PC-3 (cell line): Measurements from ENCODE around the gene PPA1. TPM values are rescaled to one million over a fixed set of nuclear protein-coding genes. Genes with fewer than 3 reads are reported as not detected.

Experiments used
- ATAC-seq: fragments of 200-7000 bp; cut with Tn5 transposase; 2 replicates; pipeline ENCODE4 v1.9.1; 2020; ENCODE audit warnings: mild to moderate bottlenecking, moderate library complexity
- BruUV-seq: library from RNA; stranded (reverse); fragments of 400-500 nt; replicated peaks from 2 replicates; lab custom pipeline; 2021; lab: Mats Ljungman, UMichigan
- CTCF ChIA-PET: fragments of 300-600 bp; sonication (Branson Sonifier 250); formaldehyde crosslinking; loops from one replicate; lab custom pipeline; 2022; ENCODE audit warnings: antibody characterized with exemption; lab: Charles Lee
- POLR2A ChIA-PET: fragments of 300-600 bp; sonication (Branson Sonifier 250); formaldehyde crosslinking; loops from one replicate; lab custom pipeline; 2022; ENCODE audit warnings: antibody characterized with exemption; ENCODE audit not compliant: unreplicated experiment; lab: Charles Lee
- DNase-seq: peaks from one replicate; pipeline ENCODE4 v3.0.0-alpha.2; 2015
- H2AFZ ChIP-seq: fragments of 300-600 bp; sonication (generic); 2 replicates; pipeline ENCODE4 v1.6.0; 2016; ENCODE audit warnings: antibody characterized with exemption, low read length
- H3F3A ChIP-seq: fragments of 300-600 bp; sonication (generic); one replicate; pipeline ENCODE4 v1.6.0; 2017; ENCODE audit warnings: antibody characterized with exemption, low read length, control low read depth, mild to moderate bottlenecking; ENCODE audit not compliant: unreplicated experiment
- H3K27ac ChIP-seq: fragments of 300-600 bp; sonication (generic); 2 replicates; pipeline ENCODE4 v1.5.1; 2016; ENCODE audit warnings: mild to moderate bottlenecking, low read length
- H3K27me3 ChIP-seq: fragments of 300-600 bp; sonication (generic); 2 replicates; pipeline ENCODE4 v1.6.1; 2016; ENCODE audit warnings: low read length, mixed read lengths
- H3K36me3 ChIP-seq: fragments of 300-600 bp; sonication (generic); 2 replicates; pipeline ENCODE4 v1.6.1; 2016; ENCODE audit warnings: low read depth, mixed run types, low read length, mixed read lengths
- H3K4me1 ChIP-seq: fragments of 300-600 bp; sonication (generic); 2 replicates; pipeline ENCODE4 v1.5.1; 2016; ENCODE audit warnings: low read length; ENCODE audit not compliant: insufficient read depth
- H3K4me2 ChIP-seq: fragments of 300-600 bp; sonication (generic); 2 replicates; pipeline ENCODE4 v1.6.0; 2016; ENCODE audit warnings: low read length
- H3K4me3 ChIP-seq: fragments of 300-600 bp; sonication (generic); 2 replicates; pipeline ENCODE4 v1.5.1; 2016; ENCODE audit warnings: mild to moderate bottlenecking, low read length, mixed read lengths
- H3K79me2 ChIP-seq: fragments of 300-600 bp; sonication (generic); 2 replicates; pipeline ENCODE4 v1.6.1; 2017; ENCODE audit warnings: low read length, mixed read lengths
- H3K9ac ChIP-seq: fragments of 300-600 bp; sonication (generic); 2 replicates; pipeline ENCODE4 v1.6.0; 2016; ENCODE audit warnings: mild to moderate bottlenecking, low read length
- H3K9me2 ChIP-seq: fragments of 300-600 bp; sonication (generic); replicated peaks from 2 replicates; pipeline ENCODE4 v1.6.1; 2016; ENCODE audit warnings: mixed run types, low read length, mixed read lengths
- H3K9me3 ChIP-seq: fragments of 300-600 bp; sonication (generic); 2 replicates; pipeline ENCODE4 v1.6.1; 2016; ENCODE audit warnings: low read length, mixed read lengths
- H4K20me1 ChIP-seq: fragments of 300-600 bp; sonication (generic); 2 replicates; pipeline ENCODE4 v1.6.1; 2016; ENCODE audit warnings: low read length, mixed read lengths
- EZH2 ChIP-seq: fragments of 300-600 bp; sonication (generic); IDR thresholded peaks from one replicate; pipeline ENCODE4 v1.6.1; 2017; ENCODE audit warnings: antibody characterized with exemption, mild to moderate bottlenecking, low read length; ENCODE audit not compliant: unreplicated experiment
- EZH2phosphoT487 ChIP-seq: fragments of 300-600 bp; sonication (generic); IDR thresholded peaks from 2 replicates; pipeline ENCODE4 v1.6.1; 2018; ENCODE audit warnings: mild to moderate bottlenecking, antibody characterized with exemption, low read length, borderline replicate concordance
- intact Hi-C: fragments of 100-400 bp; cut with micrococcal nuclease; formaldehyde crosslinking; loops from 2 replicates; pipeline ENCODE4 v1.9.0; 2023
- total RNA-seq: library from RNA; depleted of rRNA; stranded (reverse); fragments of >200 nt; gene quantifications from 2 replicates; pipeline ENCODE4 v1.2.3, GENCODE V29; 2014
- TF ChIP-seq, protein P1 (sequence below): fragments of 300-600 bp; sonication (generic); conservative IDR thresholded peaks from 2 replicates; pipeline ENCODE4 v1.5.1; 2017; ENCODE audit warnings: antibody characterized with exemption, low read depth, mild to moderate bottlenecking, low read length

PPA1 gene
- total RNA-seq, 1 experiment from 2014 or later: 440 TPM

DNA sequence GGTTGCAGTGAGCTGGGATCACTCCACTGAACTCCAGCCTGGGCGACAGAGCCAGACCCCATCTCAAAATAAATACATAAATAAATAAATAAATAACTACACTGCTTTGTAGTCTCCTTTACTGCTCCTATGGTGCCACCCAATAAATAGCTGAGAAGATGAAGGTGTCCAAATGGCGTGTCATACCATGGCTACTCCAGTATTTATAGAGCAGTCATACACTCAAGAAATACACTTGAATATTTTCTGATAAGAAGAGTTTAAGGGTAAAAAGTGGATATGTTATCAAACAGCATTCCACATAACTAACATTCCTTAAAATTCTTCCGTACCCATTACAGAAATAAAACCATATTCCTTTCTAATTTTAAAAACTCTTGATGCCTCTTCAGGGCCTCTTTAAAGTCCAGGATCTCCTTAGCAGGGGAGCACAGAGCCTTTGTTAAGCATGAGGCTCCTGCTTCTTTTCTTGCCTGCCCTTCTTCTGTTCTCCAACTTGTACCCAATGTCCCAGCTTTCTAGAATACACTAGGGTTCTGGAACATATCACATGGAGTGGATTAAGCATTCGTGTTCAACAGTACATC lies 55.0 kb downstream of the PPA1 start:
- POLR2A ChIA-PET: no interaction called here
- CTCF ChIA-PET: interaction anchor here (0.6 kb wide), 1 partner anchor 32 kb away, joined by 4 read pairs; the partner anchor contains the start of gene TYSND1

GRCh38 chr10:70176441-70176840 lies 56.8 kb downstream of the PPA1 start:
- peak; percentile 75 for DNase-seq
- no peaks in the 10 kb centered on the region for H3K36me3 ChIP-seq
- 0 out of 2 replicates have a peak overlapping the region, but pooled peaks have one; percentile 1 for H3K4me2 ChIP-seq
- H3K27ac ChIP-seq: no peak overlapping the region
- no TSS peak for BruUV-seq
- H3K4me1 ChIP-seq: peaks cover 17% of the 10 kb centered on the region
- no peak overlapping the region for H2AFZ ChIP-seq
- H3K9ac ChIP-seq: no peak overlapping the region
- POLR2A ChIA-PET: interaction anchor here (0.5 to 0.7 kb wide), 2 partner anchors 30 to 228 kb away, joined by 4 to 5 read pairs; partner anchors contain the start of gene TYSND1
- intact Hi-C loops: no loop called here
- CTCF ChIA-PET: no interaction called here
- peaks cover 11% of the 10 kb centered on the region for H3K9me3 ChIP-seq
- TF ChIP-seq EZH2phosphoT487: no peak
- TF ChIP-seq, protein P1, sequence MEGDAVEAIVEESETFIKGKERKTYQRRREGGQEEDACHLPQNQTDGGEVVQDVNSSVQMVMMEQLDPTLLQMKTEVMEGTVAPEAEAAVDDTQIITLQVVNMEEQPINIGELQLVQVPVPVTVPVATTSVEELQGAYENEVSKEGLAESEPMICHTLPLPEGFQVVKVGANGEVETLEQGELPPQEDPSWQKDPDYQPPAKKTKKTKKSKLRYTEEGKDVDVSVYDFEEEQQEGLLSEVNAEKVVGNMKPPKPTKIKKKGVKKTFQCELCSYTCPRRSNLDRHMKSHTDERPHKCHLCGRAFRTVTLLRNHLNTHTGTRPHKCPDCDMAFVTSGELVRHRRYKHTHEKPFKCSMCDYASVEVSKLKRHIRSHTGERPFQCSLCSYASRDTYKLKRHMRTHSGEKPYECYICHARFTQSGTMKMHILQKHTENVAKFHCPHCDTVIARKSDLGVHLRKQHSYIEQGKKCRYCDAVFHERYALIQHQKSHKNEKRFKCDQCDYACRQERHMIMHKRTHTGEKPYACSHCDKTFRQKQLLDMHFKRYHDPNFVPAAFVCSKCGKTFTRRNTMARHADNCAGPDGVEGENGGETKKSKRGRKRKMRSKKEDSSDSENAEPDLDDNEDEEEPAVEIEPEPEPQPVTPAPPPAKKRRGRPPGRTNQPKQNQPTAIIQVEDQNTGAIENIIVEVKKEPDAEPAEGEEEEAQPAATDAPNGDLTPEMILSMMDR: no peak
- TF ChIP-seq EZH2: no peak
- H3F3A ChIP-seq: no peaks in the 10 kb centered on the region
- peak; percentile 74 for ATAC-seq
- H3K79me2 ChIP-seq: no peaks in the 10 kb centered on the region
- no peaks in the 10 kb centered on the region for H4K20me1 ChIP-seq
- H3K4me3 ChIP-seq: no peak overlapping the region
- H3K9me2 ChIP-seq: no peaks in the 10 kb centered on the region
- H3K27me3 ChIP-seq: no peaks in the 10 kb centered on the region

More for the DNA sequence above, 55.0 kb downstream of the PPA1 start:
- Histone ChIP-seq H3K79me2 (no peaks in the 10 kb centered on the region), H2AFZ (no peak overlapping the region), H3K9me3 (peaks cover 11% of the 10 kb centered on the region), H3K27ac (no peak overlapping the region), H3F3A (no peaks in the 10 kb centered on the region), H3K9me2 (no peaks in the 10 kb centered on the region), H3K9ac (no peak overlapping the region), H3K4me2 (no peak overlapping the region), H3K36me3 (no peaks in the 10 kb centered on the region), H3K4me3 (no peak overlapping the region), H3K27me3 (0 out of 2 replicates have a peak, but pooled peaks cover 6% of the 10 kb centered on the region), H4K20me1 (no peaks in the 10 kb centered on the region), H3K4me1 (peaks cover 17% of the 10 kb centered on the region)
- ATAC-seq: no peak
- intact Hi-C loops: no loop called here
- no peak for TF ChIP-seq EZH2phosphoT487
- no peak for TF ChIP-seq EZH2
- TF ChIP-seq, protein P1: no peak
- DNase-seq: no peak
- BruUV-seq: no TSS peak

- DNase-seq (no peak), ATAC-seq (no peak)
- Histone ChIP-seq H2AFZ (no peak overlapping the region), H3K27ac (no peak overlapping the region), H4K20me1 (no peaks in the 10 kb centered on the region), H3K36me3 (no peaks in the 10 kb centered on the region), H3K9ac (no peak overlapping the region), H3K9me3 (peaks cover 11% of the 10 kb centered on the region), H3F3A (no peaks in the 10 kb centered on the region), H3K4me3 (no peak overlapping the region), H3K9me2 (no peaks in the 10 kb centered on the region), H3K79me2 (peaks cover 6% of the 10 kb centered on the region), H3K4me1 (peaks cover 22% of the 10 kb centered on the region), H3K4me2 (no peak overlapping the region), H3K27me3 (no peaks in the 10 kb centered on the region)
- BruUV-seq: no TSS peak
- ChIA-PET POLR2A (no interaction called here), CTCF (interaction anchor here (0.6 kb wide), 1 partner anchor 46 kb away, joined by 6 read pairs; no protein-coding TSS in a partner anchor)
- intact Hi-C loops: no loop called here
- TF ChIP-seq, protein P1: no peak
- TF ChIP-seq EZH2: no peak
- no peak for TF ChIP-seq EZH2phosphoT487
Measured at GRCh38 chr10:70175516-70175915, 57.7 kb downstream of the PPA1 start.
